ENCODE results near the gene SPECC1. TPM values are rescaled to one million over a fixed set of nuclear protein-coding genes. Genes with fewer than 3 reads are reported as not detected.
"Not testable (repeated sequence)": the region's sequence is repeated elsewhere in the genome, so short reads cannot be mapped to it uniquely, and the experiment has no call there.

Gene SPECC1, protein sequence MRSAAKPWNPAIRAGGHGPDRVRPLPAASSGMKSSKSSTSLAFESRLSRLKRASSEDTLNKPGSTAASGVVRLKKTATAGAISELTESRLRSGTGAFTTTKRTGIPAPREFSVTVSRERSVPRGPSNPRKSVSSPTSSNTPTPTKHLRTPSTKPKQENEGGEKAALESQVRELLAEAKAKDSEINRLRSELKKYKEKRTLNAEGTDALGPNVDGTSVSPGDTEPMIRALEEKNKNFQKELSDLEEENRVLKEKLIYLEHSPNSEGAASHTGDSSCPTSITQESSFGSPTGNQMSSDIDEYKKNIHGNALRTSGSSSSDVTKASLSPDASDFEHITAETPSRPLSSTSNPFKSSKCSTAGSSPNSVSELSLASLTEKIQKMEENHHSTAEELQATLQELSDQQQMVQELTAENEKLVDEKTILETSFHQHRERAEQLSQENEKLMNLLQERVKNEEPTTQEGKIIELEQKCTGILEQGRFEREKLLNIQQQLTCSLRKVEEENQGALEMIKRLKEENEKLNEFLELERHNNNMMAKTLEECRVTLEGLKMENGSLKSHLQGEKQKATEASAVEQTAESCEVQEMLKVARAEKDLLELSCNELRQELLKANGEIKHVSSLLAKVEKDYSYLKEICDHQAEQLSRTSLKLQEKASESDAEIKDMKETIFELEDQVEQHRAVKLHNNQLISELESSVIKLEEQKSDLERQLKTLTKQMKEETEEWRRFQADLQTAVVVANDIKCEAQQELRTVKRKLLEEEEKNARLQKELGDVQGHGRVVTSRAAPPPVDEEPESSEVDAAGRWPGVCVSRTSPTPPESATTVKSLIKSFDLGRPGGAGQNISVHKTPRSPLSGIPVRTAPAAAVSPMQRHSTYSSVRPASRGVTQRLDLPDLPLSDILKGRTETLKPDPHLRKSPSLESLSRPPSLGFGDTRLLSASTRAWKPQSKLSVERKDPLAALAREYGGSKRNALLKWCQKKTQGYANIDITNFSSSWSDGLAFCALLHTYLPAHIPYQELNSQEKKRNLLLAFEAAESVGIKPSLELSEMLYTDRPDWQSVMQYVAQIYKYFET
- 40.4 TPM for polyA plus RNA-seq (2013, experiment 1 of 2)
- polyA plus RNA-seq (2013, experiment 2 of 2): 45.3 TPM

DNA sequence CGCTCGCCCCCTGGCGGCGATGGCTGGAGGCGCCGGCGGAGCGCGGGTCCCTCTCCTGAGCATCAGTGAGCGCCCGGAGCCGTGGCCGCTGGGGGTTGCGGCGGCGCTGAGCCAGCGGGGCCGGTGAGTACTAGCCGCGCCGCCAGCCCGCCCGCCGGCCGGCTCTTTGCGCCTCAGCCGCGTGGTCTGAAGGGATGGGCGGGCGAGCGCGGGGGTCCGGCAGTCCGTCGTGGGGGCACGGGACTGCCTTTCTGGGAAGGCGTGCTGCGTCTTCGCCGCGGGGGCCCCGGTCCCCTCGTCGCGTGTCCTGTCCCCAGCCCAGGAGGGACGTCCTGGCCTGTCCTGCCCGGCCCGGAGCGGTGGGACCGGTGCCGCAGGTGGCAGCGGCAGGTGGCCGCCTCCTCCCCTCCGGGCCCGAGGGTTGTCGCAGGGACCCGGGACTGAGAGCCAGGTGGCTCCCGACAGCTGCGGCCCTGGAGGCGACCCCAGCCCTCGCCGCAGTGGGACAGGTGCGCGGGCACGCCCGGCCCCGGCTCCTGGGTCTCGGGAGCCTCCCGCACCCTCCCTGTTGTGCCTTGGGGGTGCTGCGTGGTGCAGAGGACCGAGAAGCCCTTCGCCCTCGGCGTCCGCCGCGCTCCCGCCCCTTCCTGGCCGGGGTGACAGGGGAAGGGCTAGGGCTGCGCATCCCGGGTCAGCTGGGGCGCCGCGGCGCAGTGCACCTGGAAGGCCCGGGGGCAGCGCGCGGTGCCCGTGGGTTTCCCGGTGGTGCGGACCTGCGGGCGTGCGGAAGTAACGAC is at the start of gene SPECC1:
Gene SPECC1, plus strand, starts transcription at position 58 of the 797 bp plus-strand sequence. CDS start 87,293 bp downstream, outside the sequence.
- H3K36me3 ChIP-seq (ENCODE audit: insufficient read depth, low read length): no peaks in the 10 kb centered on the region
- H3K27me3 ChIP-seq (ENCODE audit: insufficient read depth, low read length): peaks cover 46% of the 10 kb centered on the region
- peak within 1 kb of the TSS; percentile 73 for H3K4me3 ChIP-seq (ENCODE audit: low read length)
- peak within 1 kb of the TSS; percentile 37; the same call in 1 of the 2 replicates for H3K9ac ChIP-seq (ENCODE audit: low read depth, low read length)
- no peaks in the 10 kb centered on the region for H3K9me3 ChIP-seq (ENCODE audit: insufficient read depth, low read depth, low read length)
- WGBS: under 1% methylated on average over 96 of the region's 96 CpGs
- no peaks in the 10 kb centered on the region for H3K4me1 ChIP-seq (ENCODE audit: insufficient read depth, low read length)
- H3K27ac ChIP-seq (ENCODE audit: low read depth, low read length): no peak within 1 kb of the TSS

DNA sequence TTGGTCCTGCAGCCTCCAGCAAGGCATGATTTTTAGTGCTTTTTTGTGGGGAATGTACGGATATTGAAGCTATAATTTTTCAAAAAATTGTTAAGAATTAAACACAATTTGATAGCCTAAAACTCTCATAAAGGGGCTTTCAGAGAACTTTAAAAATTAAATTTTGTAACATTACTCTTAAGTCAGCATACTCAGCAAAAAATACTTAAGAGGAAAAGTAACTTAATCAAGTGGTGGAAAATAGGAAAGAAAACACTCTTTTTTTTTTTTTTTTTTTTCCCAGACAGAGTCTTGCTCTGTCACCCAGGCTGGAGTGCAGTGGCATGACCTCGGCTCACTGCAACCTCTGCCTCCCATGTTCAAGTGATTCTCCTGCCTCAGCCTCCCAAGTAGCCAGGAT is 46.2 kb upstream of the SPECC1 start:
- H3K9me3 ChIP-seq (ENCODE audit: insufficient read depth, low read depth, low read length); H3K9ac ChIP-seq (ENCODE audit: low read depth, low read length); H3K4me3 ChIP-seq (ENCODE audit: low read length); H3K27ac ChIP-seq (ENCODE audit: low read depth, low read length); H3K27me3 ChIP-seq (ENCODE audit: insufficient read depth, low read length); H3K4me1 ChIP-seq (ENCODE audit: insufficient read depth, low read length): not testable (repeated sequence)
- H3K36me3 ChIP-seq (ENCODE audit: insufficient read depth, low read length): peaks cover 84% of the 10 kb centered on the region
- WGBS: 93% methylated on average over 1 of the region's 2 CpGs

DNA sequence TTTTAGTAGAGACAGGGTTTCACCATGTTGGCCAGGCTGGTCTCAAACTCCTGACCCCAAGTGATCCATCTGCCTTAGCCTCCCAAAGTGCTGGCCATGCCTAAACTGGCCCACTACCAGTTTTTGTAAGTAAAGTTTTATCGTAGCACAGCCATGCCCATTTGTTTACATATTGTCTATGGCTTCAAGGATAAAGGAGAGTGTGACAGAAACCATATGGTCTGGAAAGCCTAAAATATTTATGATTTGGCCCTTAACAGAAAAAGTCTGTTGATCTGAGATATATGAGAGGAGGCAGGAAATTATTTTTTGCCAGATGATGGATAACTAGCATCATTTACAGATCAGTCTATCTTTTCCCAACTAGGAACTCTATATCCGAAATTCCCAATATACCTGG is 36.0 kb upstream of the SPECC1 start:
- no peaks in the 10 kb centered on the region for H3K9me3 ChIP-seq (ENCODE audit: insufficient read depth, low read depth, low read length)
- WGBS: 96% methylated on average over 1 of the region's 2 CpGs
- H3K27me3 ChIP-seq (ENCODE audit: insufficient read depth, low read length): no peaks in the 10 kb centered on the region
- H3K27ac ChIP-seq (ENCODE audit: low read depth, low read length): no peak overlapping the region
- no peak overlapping the region for H3K9ac ChIP-seq (ENCODE audit: low read depth, low read length)
- H3K4me3 ChIP-seq (ENCODE audit: low read length): no peak overlapping the region
- peaks cover 48% of the 10 kb centered on the region for H3K36me3 ChIP-seq (ENCODE audit: insufficient read depth, low read length)
- peaks cover 7% of the 10 kb centered on the region; the same call in 1 of the 2 replicates for H3K4me1 ChIP-seq (ENCODE audit: insufficient read depth, low read length)

DNA sequence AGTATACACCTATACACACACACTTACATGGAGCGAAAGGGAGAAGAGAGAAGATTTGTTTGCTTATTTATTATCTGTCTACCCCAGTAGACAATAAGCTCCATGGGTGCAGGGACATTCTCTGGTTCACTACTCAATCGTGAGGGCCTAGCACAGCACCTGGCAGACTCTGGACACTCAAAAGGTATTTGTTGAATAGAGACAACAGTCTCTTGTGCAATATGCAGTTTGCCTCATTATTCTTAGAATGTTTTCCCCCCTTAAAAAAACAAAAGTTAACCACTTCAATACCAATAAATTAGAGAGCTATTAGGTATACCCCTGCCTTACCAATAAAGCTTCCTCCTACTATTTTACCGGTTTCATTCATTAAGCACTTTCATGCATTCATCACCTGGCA is 33.6 kb upstream of the SPECC1 start:
- Histone ChIP-seq H3K4me1 (ENCODE audit: insufficient read depth, low read length) (peaks cover 10% of the 10 kb centered on the region; the same call in 1 of the 2 replicates), H3K9me3 (ENCODE audit: insufficient read depth, low read depth, low read length) (peaks cover 9% of the 10 kb centered on the region; the same call in 1 of the 2 replicates), H3K4me3 (ENCODE audit: low read length) (no peak overlapping the region), H3K27me3 (ENCODE audit: insufficient read depth, low read length) (no peaks in the 10 kb centered on the region), H3K27ac (ENCODE audit: low read depth, low read length) (no peak overlapping the region), H3K9ac (ENCODE audit: low read depth, low read length) (no peak overlapping the region), H3K36me3 (ENCODE audit: insufficient read depth, low read length) (peaks cover 24% of the 10 kb centered on the region)
- 96% methylated on average over 3 of the region's 3 CpGs for WGBS

DNA sequence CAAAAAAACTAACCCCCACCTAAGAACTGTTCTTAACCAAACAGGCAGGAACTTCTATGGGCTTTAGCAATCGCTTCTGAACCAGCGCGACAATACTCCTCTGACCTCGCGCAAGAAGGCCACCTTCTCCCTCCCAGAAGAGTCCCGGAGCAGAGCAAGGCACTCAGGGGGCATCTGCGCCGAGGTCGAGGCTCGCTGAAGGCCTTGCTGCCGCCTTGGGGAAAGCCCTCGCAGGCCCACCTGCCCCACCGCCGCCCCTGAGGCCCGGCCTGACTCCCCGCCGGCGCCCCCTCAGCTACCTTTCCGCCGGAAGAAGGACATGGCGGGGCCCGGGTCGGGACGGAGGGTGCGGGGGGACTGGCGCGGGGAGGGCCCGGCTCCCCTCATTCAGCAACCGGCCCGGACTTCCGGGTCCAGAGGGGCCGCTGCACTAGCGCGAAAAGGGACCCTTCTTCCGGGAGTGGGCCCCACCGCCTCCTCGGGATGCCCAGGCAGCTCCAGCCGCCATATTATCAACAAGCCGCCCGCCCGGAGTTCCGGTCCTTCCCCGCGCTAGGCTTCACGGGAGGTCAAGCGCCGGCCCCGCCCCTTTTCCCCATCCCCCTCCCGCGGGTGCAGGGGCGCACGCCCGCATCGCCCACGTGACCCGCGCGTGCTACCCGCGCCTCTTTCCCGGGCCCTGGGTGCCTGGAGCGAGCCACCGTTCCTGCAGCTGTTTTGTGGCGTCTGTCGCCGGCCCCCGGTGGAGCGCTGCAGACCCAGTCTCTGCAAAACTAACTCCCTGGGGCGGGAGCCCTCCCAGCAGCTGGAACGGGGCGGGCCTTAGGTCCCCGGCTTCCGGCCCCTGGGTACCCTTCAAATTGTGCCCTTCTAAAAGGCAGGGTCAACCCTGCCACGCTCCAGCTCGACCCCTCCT is 31.6 kb upstream of the SPECC1 start, which contains the start of gene AKAP10:
Gene AKAP10, minus strand, starts transcription at position 536 of the 916 bp plus-strand sequence. Its CDS starts 149 bp downstream, at position 387.
- H3K9ac ChIP-seq (ENCODE audit: low read depth, low read length): peak within 1 kb of the TSS; percentile 99
- peak within 1 kb of the TSS; percentile 100 for H3K4me3 ChIP-seq (ENCODE audit: low read length)
- H3K27ac ChIP-seq (ENCODE audit: low read depth, low read length): peak within 1 kb of the TSS; percentile 96
- H3K27me3 ChIP-seq (ENCODE audit: insufficient read depth, low read length): no peaks in the 10 kb centered on the region
- peaks cover 10% of the 10 kb centered on the region; the same call in 1 of the 2 replicates for H3K4me1 ChIP-seq (ENCODE audit: insufficient read depth, low read length)
- under 1% methylated on average over 75 of the region's 75 CpGs for WGBS
- H3K9me3 ChIP-seq (ENCODE audit: insufficient read depth, low read depth, low read length): peaks cover 9% of the 10 kb centered on the region; the same call in 1 of the 2 replicates
- H3K36me3 ChIP-seq (ENCODE audit: insufficient read depth, low read length): peaks cover 15% of the 10 kb centered on the region

DNA sequence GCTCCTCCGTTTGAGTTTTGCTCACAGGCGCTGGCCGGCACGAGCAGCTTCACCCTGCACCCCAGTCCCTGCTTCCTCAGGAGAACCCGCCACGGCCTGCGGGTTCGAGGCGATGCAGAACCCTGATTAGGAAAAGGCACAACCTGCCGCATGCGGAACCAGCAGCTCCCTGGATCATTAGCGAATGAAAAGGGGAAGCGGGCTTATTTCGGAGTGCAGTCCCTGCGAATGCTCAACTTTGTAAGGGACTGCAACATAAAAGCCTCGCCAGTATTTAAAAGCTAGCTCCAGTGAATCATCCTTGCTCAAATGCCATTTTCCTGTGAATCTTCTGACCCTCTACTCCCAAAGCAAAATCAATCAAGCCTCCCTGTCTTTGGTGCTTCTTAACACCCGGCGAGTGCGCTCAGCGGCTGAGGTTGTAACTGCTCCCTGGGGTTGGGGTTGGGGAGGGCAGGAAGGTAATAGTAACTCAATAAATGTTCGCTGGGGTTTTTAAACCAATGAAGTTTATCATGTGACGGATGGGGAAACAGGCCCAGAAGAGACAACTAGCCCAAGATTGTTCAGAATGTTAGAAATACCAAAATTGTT is 30.9 kb upstream of the SPECC1 start:
- 62% methylated on average over 22 of the region's 22 CpGs for WGBS
- Histone ChIP-seq H3K4me1 (ENCODE audit: insufficient read depth, low read length) (peaks cover 10% of the 10 kb centered on the region; the same call in 1 of the 2 replicates), H3K9me3 (ENCODE audit: insufficient read depth, low read depth, low read length) (peaks cover 9% of the 10 kb centered on the region; the same call in 1 of the 2 replicates), H3K9ac (ENCODE audit: low read depth, low read length) (peak overlapping the region; percentile 99), H3K27ac (ENCODE audit: low read depth, low read length) (peak overlapping the region; percentile 96), H3K36me3 (ENCODE audit: insufficient read depth, low read length) (peaks cover 12% of the 10 kb centered on the region), H3K27me3 (ENCODE audit: insufficient read depth, low read length) (no peaks in the 10 kb centered on the region), H3K4me3 (ENCODE audit: low read length) (peak overlapping the region; percentile 100)

DNA sequence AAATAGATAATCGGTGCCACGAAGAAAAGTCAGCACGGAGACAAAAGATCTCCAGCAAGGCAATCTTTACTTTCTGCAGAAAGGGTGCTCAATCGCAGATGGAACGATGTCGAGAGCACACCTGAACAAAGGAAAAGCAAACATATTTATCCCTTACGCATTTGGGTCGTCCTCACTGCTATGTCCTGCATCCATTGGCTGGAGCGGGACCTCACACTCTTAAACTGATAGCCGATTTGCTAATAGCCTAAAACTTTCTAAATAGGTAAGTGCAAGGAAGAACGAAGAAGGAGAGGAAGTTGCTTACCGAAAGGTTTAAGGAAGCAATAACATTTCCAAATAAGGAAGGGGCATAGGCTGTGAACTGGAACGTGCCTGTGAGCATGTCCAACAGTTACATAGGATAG is 30.4 kb upstream of the SPECC1 start:
- no peaks in the 10 kb centered on the region for H3K27me3 ChIP-seq (ENCODE audit: insufficient read depth, low read length)
- no peak overlapping the region for H3K9ac ChIP-seq (ENCODE audit: low read depth, low read length)
- H3K4me1 ChIP-seq (ENCODE audit: insufficient read depth, low read length): peaks cover 10% of the 10 kb centered on the region; the same call in 1 of the 2 replicates
- peaks cover 8% of the 10 kb centered on the region; the same call in 1 of the 2 replicates for H3K36me3 ChIP-seq (ENCODE audit: insufficient read depth, low read length)
- 95% methylated on average over 13 of the region's 13 CpGs for WGBS
- H3K27ac ChIP-seq (ENCODE audit: low read depth, low read length): no peak overlapping the region
- H3K9me3 ChIP-seq (ENCODE audit: insufficient read depth, low read depth, low read length): peaks cover 9% of the 10 kb centered on the region; the same call in 1 of the 2 replicates
- 0 out of 2 replicates have a peak overlapping the region, but pooled peaks have one; percentile 100 for H3K4me3 ChIP-seq (ENCODE audit: low read length)

DNA sequence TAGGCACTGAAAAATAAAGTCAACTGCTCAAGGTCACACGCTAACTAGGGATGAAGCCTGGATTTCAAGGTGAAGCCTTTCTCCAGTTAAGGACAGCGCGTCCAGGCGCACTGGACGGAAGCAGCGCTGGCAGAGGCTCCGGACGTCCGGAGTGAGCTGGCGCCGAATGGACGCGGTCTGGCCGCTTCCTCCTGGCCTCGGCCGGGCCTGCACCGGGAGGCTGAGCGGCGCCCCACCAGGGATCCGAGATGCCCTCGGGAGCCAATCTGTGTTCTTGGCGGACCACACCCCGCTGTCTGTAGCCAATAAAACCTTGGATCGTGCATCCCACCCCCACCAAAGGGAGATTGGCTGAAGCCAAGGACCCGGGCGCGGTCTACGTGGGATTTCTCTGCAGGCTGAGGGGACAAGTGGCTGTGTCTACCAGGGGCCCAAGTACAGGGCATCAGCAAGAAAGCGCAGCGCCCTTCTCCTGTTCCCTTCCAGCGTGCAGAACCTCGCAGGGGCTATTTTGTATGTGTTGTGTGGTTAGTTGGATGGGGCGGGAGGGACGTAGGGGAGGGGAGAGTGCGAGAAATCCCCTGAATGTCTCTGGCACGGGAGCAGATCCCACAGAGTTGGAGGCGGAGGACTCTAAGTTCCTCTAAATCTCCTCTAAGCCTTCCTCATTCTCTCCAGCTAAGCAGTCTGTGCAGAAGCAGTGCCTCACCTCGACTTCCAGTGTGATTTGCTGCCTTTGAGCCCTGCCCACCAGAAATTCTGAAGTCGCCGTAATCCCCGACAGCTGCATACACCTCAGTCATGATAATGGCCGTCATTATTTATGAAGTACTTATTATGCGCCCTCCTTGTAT is 29.0 kb upstream of the SPECC1 start:
- H3K27ac ChIP-seq (ENCODE audit: low read depth, low read length): no peak overlapping the region
- no peak overlapping the region for H3K4me3 ChIP-seq (ENCODE audit: low read length)
- 94% methylated on average over 43 of the region's 43 CpGs for WGBS
- H3K9ac ChIP-seq (ENCODE audit: low read depth, low read length): no peak overlapping the region
- H3K27me3 ChIP-seq (ENCODE audit: insufficient read depth, low read length): no peaks in the 10 kb centered on the region
- H3K9me3 ChIP-seq (ENCODE audit: insufficient read depth, low read depth, low read length): peaks cover 9% of the 10 kb centered on the region; the same call in 1 of the 2 replicates
- peaks cover 8% of the 10 kb centered on the region; the same call in 1 of the 2 replicates for H3K36me3 ChIP-seq (ENCODE audit: insufficient read depth, low read length)
- H3K4me1 ChIP-seq (ENCODE audit: insufficient read depth, low read length): peaks cover 10% of the 10 kb centered on the region; the same call in 1 of the 2 replicates

Data from HUES64 (cell line).